ENCODE data around the gene USP40.

GRCh38 chr2:233453111-233453915, 113.3 kb downstream of the USP40 start:
- TF ChIP-seq CTCF (IDR thresholded peaks at IDR 0.05) (no peak), ZNF416 (CRISPR knock-in tag; IDR thresholded peaks at IDR 0.05) (no peak), ARID4B (CRISPR knock-in tag; IDR thresholded peaks at IDR 0.05; ENCODE audit: borderline replicate concordance) (no peak), IRF2 (CRISPR knock-in tag; IDR thresholded peaks at IDR 0.05; ENCODE audit: borderline replicate concordance, low read depth) (no peak)
